ENCODE data around the gene XAGE1A. TPM values are rescaled to one million over a fixed set of nuclear protein-coding genes. Genes with fewer than 3 reads are reported as not detected.

Gene XAGE1A
- total RNA-seq, 2 experiments from 2014 or later, result not detected

Other genes with a start within 250 kb of the XAGE1A start
- gene XAGE2, start 126.8 kb upstream of the XAGE1A start, total RNA-seq, result not detected
- not detected for gene XAGE1B, start 21.3 kb downstream of the XAGE1A start, total RNA-seq
- not detected for gene SSX7, start 159.1 kb downstream of the XAGE1A start, total RNA-seq
- not detected for gene SSX2, start 211.4 kb downstream of the XAGE1A start, total RNA-seq